MM.1S (cell line): ENCODE data around the gene SP110.

Experiments used
- DNase-seq: peaks from one replicate; pipeline ENCODE4 v3.0.0-alpha.2; 2015
- H2AFZ ChIP-seq: fragments of 300-600 bp; sonication (generic); 2 replicates; pipeline ENCODE4 v1.6.0; 2016; ENCODE audit warnings: antibody characterized with exemption, low read length
- H3F3A ChIP-seq: fragments of 300-600 bp; sonication (generic); 2 replicates; pipeline ENCODE4 v1.6.1; 2016; ENCODE audit warnings: mild to moderate bottlenecking, antibody characterized with exemption, low read length, moderate library complexity, mixed read lengths; ENCODE audit not compliant: insufficient read depth
- H3K27ac ChIP-seq: fragments of 300-600 bp; sonication (generic); 2 replicates; pipeline ENCODE4 v1.5.1; 2016; ENCODE audit warnings: mild to moderate bottlenecking, low read length
- H3K27me3 ChIP-seq: fragments of 300-600 bp; sonication (generic); replicated peaks from 2 replicates; pipeline ENCODE4 v1.6.0; 2016; ENCODE audit warnings: low read length; ENCODE audit not compliant: insufficient read depth
- H3K36me3 ChIP-seq: fragments of 300-600 bp; sonication (generic); replicated peaks from 2 replicates; pipeline ENCODE4 v1.6.1; 2016; ENCODE audit warnings: mild to moderate bottlenecking, low read length, mixed read lengths; ENCODE audit not compliant: insufficient read depth
- H3K4me1 ChIP-seq: fragments of 300-600 bp; sonication (generic); 2 replicates; pipeline ENCODE4 v1.6.1; 2016; ENCODE audit warnings: low read length, mixed read lengths
- H3K4me2 ChIP-seq: fragments of 300-600 bp; sonication (generic); 2 replicates; pipeline ENCODE4 v1.6.0; 2016; ENCODE audit warnings: low read depth, low read length
- H3K4me3 ChIP-seq: fragments of 300-600 bp; sonication (generic); 2 replicates; pipeline ENCODE4 v1.5.1; 2016; ENCODE audit warnings: low read length, mixed read lengths
- H3K79me2 ChIP-seq: fragments of 300-600 bp; sonication (generic); 2 replicates; pipeline ENCODE4 v1.6.1; 2016; ENCODE audit warnings: mixed run types, low read length, mixed read lengths
- H3K9ac ChIP-seq: fragments of 300-600 bp; sonication (generic); 2 replicates; pipeline ENCODE4 v1.6.1; 2016; ENCODE audit warnings: low read length, mixed read lengths
- H3K9me2 ChIP-seq: fragments of 300-600 bp; sonication (generic); replicated peaks from 2 replicates; pipeline ENCODE4 v1.6.1; 2016; ENCODE audit warnings: mild to moderate bottlenecking, low read length, mixed read lengths; ENCODE audit not compliant: insufficient read depth
- H3K9me3 ChIP-seq: fragments of 300-600 bp; sonication (generic); replicated peaks from 2 replicates; pipeline ENCODE4 v1.6.1; 2016; ENCODE audit warnings: mild to moderate bottlenecking, low read length, mixed read lengths; ENCODE audit not compliant: insufficient read depth
- H4K20me1 ChIP-seq: fragments of 300-600 bp; sonication (generic); 2 replicates; pipeline ENCODE4 v1.6.1; 2016; ENCODE audit warnings: mild to moderate bottlenecking, low read length, moderate library complexity, mixed read lengths; ENCODE audit not compliant: insufficient read depth
- CTCF ChIP-seq: fragments of 300-600 bp; sonication (generic); IDR thresholded peaks from 2 replicates; pipeline ENCODE4 v1.5.1; 2016; ENCODE audit warnings: antibody characterized with exemption, low read length, mixed read lengths
- EZH2 ChIP-seq: fragments of 300-600 bp; sonication (generic); optimal IDR thresholded peaks from 2 replicates; pipeline ENCODE3; 2017; ENCODE audit warnings: low read depth, mild to moderate bottlenecking, antibody characterized with exemption, low read length, mixed read lengths
- EZH2phosphoT487 ChIP-seq: fragments of 300-600 bp; sonication (generic); IDR thresholded peaks from 2 replicates; pipeline ENCODE4 v1.6.1; 2018; ENCODE audit warnings: antibody characterized with exemption, low read length

The SP110 gene

GRCh38 chr2:230258483-230258882, 38.7 kb upstream of the SP110 start:
- Histone ChIP-seq H3K9me3 (no peaks in the 10 kb centered on the region), H3K4me3 (no peak overlapping the region), H3K27me3 (no peaks in the 10 kb centered on the region), H4K20me1 (no peaks in the 10 kb centered on the region), H3K36me3 (no peaks in the 10 kb centered on the region), H3K4me1 (no peaks in the 10 kb centered on the region), H3F3A (no peaks in the 10 kb centered on the region), H3K79me2 (no peaks in the 10 kb centered on the region), H3K4me2 (no peak overlapping the region), H3K27ac (no peak overlapping the region), H2AFZ (no peak overlapping the region), H3K9ac (no peak overlapping the region), H3K9me2 (no peaks in the 10 kb centered on the region)
- TF ChIP-seq EZH2phosphoT487, result no peak
- DNase-seq, result no peak

- no peak for DNase-seq
- Histone ChIP-seq H2AFZ (no peak overlapping the region), H4K20me1 (no peaks in the 10 kb centered on the region), H3K4me1 (no peaks in the 10 kb centered on the region), H3K4me2 (no peak overlapping the region), H3K27me3 (no peaks in the 10 kb centered on the region), H3K4me3 (no peak overlapping the region), H3K36me3 (no peaks in the 10 kb centered on the region), H3K9me3 (no peaks in the 10 kb centered on the region), H3K79me2 (no peaks in the 10 kb centered on the region), H3F3A (no peaks in the 10 kb centered on the region), H3K9ac (no peak overlapping the region), H3K9me2 (no peaks in the 10 kb centered on the region), H3K27ac (no peak overlapping the region)
- TF ChIP-seq EZH2, result no peak
- no peak for TF ChIP-seq EZH2phosphoT487
- no peak for TF ChIP-seq CTCF
These were observed 37.0 kb upstream of the SP110 start for GRCh38 chr2:230256733-230257332.

GRCh38 chr2:230254152-230254881, 34.5 kb upstream of the SP110 start:
- Histone ChIP-seq H3K9me2 (no peaks in the 10 kb centered on the region), H3K36me3 (no peaks in the 10 kb centered on the region), H2AFZ (no peak overlapping the region), H3K27me3 (no peaks in the 10 kb centered on the region), H3K27ac (no peak overlapping the region), H3K9me3 (no peaks in the 10 kb centered on the region), H3K79me2 (no peaks in the 10 kb centered on the region), H3K4me3 (no peak overlapping the region), H3K4me1 (no peaks in the 10 kb centered on the region), H3K9ac (no peak overlapping the region), H3F3A (no peaks in the 10 kb centered on the region), H4K20me1 (no peaks in the 10 kb centered on the region), H3K4me2 (no peak overlapping the region)
- no peak for DNase-seq
- no peak for TF ChIP-seq EZH2
- no peak for TF ChIP-seq CTCF
- no peak for TF ChIP-seq EZH2phosphoT487

- no peaks in the 10 kb centered on the region for H3K4me1 ChIP-seq
- H3K27me3 ChIP-seq, result no peaks in the 10 kb centered on the region
- H4K20me1 ChIP-seq, result no peaks in the 10 kb centered on the region
- no peak overlapping the region for H3K4me3 ChIP-seq
- H3K4me2 ChIP-seq, result no peak overlapping the region
- no peak overlapping the region for H3K27ac ChIP-seq
- H2AFZ ChIP-seq, result no peak overlapping the region
- H3K36me3 ChIP-seq, result no peaks in the 10 kb centered on the region
- H3K9ac ChIP-seq, result no peak overlapping the region
- no peaks in the 10 kb centered on the region for H3K79me2 ChIP-seq
- DNase-seq, result no peak
- no peaks in the 10 kb centered on the region for H3F3A ChIP-seq
- no peaks in the 10 kb centered on the region for H3K9me3 ChIP-seq
- no peaks in the 10 kb centered on the region for H3K9me2 ChIP-seq
- TF ChIP-seq CTCF, result no peak
- no peak for TF ChIP-seq EZH2
- no peak for TF ChIP-seq EZH2phosphoT487
These were observed 30.4 kb upstream of the SP110 start for GRCh38 chr2:230250231-230250630.
